Measurements from ENCODE around the gene TMEM269.
"Not testable (repeated sequence)": the region's sequence is repeated elsewhere in the genome, so short reads cannot be mapped to it uniquely, and the experiment has no call there.

TMEM269 gene

DNA sequence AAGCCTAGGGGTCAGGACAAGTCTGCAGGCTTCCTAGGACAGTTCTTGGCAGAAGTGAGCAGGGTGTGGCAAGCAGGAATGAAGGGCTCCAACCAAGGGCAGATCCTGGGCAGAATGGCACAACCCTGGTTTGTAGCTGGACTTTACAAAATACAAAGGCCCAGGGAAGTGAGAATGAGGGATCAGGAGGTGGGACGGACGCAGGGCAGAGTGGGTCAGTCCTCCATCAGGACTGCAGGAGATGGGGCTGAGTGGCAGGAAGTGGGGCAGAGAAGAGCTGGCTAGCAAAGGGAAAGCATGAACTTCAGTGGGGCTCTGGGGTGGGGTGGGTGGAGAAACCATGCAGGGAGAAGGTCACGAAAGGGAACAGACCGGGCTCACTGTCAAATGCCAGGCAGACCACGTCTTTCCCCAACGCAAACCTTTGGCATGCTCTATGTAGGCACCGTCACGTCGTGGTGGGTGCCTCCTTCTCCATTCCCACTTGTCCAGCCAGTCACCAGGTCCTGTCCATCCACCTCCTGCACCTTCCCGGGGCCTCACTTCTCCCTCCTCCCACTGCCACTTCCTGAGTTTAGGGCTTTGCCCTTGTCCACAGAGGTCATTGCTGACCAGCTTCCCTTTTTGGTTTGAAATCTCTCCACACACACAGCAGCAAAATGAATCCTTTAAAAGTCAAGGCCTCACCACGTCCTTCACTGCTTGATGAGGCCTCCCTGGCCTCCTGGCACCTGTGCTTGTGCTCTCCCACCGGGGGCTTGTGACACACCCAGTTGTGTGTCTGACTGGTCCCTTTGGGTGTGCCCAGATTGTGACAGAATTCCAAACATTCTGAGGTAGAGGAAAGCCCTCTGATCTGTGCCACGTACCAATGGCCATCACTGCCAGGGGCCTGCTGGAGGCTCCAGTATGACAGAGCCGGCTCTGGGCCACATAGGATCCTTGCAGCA, 36.1 kb upstream of the TMEM269 start:
- no peak for FAIRE-seq

- FAIRE-seq: no peak
Measured at GRCh38 chr1:42750041-42750440, 34.8 kb upstream of the TMEM269 start.

DNA sequence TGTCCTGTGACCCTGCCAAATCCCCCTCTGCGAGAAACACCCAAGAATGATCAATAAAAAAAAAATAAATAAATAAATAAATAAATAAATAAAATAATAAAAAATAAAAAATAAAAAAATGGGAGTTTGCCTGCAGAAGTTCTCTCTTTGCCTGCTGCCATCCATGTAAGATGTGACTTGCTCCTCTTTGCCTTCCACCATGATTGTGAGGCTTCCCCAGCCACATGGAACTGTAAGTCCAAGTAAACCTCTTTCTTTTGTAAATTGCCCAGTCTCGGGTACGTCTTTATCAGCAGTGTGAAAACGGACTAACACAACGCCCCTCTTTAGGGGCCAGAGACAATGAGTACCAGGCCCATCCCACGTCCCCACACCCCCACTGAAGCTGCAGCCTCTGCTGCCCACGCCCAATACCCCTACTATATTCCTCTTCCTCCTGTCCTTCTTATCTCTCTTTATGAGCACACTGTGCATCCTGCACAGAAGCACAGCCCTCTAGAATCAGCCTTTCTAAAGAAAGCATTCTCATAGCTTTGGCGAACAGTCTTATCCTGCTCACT, 33.2 kb upstream of the TMEM269 start:
- FAIRE-seq: not testable (repeated sequence)

- no peak for FAIRE-seq
Measured at GRCh38 chr1:42752284-42752683, 32.5 kb upstream of the TMEM269 start.

DNA sequence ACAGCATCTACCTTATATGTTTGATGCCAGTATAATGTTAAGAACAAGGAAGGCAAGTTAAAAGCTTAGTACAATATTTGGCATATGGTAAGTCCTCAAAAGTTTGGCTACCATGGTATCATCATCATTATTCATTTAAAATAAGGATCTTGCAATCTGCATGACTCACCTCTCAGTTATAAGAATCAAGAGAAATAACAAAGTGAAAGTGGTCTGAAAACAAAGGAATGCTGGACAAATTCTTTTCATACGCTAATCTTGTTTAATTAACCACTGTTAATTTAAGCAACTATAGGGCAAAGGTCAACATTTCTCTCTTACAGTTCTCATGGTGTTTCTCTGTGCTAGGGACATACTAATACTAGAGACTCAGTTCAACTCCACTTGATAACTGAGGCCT, 31.7 kb upstream of the TMEM269 start:
- FAIRE-seq: no peak

GRCh38 chr1:42756956-42757891, 27.6 kb upstream of the TMEM269 start:
- FAIRE-seq: no peak

DNA sequence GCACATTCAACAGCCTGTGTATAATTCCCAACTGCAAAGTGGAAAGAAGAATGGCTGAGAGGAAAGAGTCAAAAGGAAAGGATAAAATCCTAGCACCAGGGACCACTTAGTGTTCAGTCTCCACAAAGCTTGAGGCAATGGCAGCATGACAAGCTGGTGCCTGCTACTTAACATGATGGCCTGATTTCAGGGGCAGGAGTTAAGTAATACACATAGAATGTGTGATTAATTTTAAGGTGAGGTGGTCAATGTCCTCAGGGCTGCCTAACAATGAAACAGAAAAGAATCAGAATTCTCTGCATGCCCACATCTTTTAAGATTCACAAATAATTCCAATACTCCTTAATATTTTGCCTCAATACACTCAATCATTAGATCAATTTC, 26.9 kb upstream of the TMEM269 start:
- FAIRE-seq: no peak

DNA sequence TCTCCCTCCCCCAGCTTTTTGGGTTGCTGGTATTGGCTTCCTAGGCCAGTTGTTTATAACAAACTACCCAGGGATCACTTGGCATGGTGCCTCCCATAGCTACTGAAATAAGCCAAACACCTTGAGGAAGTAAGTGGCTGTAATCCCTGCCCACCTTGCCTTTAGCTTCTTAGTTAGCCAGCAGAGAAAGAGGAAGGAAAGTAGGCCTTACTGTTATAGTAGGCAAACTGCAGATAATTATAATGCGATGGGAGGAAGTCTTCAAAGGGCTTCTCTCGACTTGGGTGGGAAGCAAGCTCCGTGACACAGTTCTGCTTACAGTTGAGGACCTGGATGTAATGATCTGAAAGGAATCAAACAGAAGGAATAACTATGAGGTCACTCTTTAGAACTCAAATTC, 26.1 kb upstream of the TMEM269 start:
- FAIRE-seq: no peak

GRCh38 chr1:42759114-42759513, 25.7 kb upstream of the TMEM269 start:
- FAIRE-seq: no peak

DNA sequence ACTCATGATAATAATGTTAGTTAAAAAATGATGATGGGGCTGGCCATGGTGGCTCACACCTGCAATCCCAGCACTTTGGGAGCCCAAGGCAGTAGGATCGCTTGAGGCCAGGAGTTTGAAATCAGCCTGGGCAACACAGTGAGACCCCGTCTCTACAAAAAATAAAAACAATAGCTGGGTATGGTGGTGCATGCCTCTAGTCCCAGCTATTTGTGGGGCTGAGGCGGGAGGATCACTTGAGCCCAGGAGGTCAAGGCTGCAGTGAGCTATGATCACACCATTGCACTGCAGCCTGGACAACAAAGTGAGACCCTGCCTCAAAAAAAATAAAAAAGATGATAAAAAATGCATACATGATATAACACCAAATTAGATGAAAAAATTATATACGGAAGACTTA, 23.2 kb upstream of the TMEM269 start:
- no peak for FAIRE-seq

- no peak for FAIRE-seq
Measured at GRCh38 chr1:42762269-42762668, 22.5 kb upstream of the TMEM269 start.

GRCh38 chr1:42765269-42765668, 19.5 kb upstream of the TMEM269 start:
- no peak for FAIRE-seq

DNA sequence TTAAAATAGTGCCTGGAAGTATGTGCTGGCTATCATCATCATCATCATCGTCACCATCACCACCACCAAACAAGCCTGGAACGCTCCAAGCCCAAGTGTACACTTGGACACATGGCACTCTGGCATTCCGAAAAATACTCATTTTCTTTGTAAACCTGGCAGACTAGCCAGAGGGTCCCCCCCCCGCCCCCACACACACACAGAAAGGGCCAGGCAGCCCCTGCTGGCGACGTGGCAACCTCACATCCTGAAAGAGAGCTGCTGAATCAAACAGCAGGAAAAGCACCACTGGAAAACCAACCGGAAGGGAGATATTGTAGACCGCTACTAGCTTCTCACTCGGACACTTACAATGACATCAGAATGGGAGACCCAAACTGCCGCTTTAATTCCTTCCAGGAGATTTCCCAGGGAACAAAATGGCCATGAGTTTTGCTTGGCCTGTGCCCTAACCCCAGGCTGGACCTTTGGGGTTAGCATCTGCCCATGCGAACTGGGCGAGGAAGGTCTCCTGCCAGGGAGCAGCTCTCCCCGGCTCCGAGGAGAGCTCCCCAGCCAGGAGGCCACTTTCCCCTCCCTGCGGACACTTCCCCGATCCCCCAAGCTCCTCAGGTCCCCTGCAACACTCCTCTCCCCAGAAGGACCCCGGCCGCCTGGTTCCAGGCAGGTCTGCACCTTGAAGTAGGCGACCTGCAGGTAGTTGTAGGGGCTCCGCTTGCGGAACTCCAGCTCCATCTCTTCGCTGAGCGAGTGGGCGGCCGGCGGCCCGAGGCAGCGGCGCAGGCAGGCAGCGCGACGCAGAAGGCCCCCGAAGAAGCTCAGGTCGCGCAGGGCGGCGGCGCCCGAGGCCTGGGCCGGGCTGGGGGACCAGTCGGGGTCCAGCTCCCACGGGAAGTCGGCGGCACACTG, 18.7 kb upstream of the TMEM269 start:
- FAIRE-seq: no peak

DNA sequence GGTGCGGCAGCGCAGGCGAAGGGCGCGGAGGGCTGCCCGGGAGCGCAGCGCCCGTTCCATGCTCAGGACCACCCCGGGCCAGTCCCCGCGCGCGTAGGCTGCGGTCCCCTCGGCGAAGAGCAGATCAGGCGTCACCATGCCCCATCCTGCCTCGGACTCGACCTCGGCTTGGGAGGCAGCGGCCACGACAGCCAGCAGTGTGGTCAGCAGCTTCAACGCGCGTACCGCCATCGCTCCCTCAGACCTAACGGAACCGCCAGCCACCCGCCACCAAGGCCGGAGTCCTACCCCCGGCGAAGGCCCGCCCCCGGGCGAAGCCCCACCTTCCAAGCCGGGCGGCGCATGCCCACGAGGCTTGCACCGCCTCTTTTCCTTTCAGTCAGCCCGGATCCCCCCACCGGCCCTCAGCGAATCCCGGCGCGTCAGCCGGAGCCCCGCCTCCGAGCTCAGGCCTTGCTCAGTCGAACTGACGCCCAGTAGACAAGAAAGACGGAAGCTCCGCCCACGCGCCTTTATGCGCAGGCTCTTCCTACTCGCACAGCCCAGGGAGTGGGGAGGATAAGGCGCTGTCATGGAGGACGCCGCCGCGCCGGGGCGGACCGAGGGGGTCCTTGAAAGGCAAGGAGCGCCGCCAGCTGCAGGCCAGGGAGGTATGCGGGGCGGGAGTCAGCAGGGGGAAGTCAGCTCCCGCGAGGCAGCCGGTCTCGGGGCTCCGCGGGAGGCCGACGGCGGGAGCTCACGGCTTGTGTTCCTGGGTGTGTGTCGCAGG, 17.9 kb upstream of the TMEM269 start, which contains the start of the genes C1orf50 and P3H1:
C1orf50 (plus strand) TSS at position 509 of the 769 bp plus-strand sequence; CDS start at position 572, 63 bp downstream.
P3H1 (minus strand) TSS at position 288 of the 769 bp plus-strand sequence; CDS start at position 231, 57 bp downstream.
- peak; percentile 96 for FAIRE-seq

DNA sequence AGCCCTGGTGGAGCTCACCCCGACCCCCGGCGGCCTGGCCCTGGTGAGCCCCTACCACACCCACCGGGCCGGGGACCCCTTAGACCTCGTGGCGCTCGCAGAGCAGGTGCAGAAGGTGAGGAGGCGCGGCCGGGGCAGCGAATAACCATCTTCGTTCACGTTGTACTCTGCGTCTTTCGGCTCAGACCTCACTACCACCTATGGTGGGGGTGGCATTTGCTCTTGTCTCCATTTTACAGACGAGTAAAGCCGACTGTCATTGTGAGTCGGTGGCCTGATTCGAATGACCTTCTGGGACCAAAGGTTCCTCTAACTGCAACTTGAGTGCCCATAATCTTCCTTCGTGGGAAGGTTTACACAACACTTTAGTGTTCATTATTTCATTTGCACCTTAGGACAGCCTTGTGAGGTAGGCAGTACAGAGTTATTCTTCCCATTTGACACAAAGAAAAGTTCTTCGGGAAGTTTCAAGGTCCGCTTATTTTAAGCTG, 17.2 kb upstream of the TMEM269 start:
- FAIRE-seq: no peak

GRCh38 chr1:42768172-42768571, 16.6 kb upstream of the TMEM269 start:
- FAIRE-seq: no peak

DNA sequence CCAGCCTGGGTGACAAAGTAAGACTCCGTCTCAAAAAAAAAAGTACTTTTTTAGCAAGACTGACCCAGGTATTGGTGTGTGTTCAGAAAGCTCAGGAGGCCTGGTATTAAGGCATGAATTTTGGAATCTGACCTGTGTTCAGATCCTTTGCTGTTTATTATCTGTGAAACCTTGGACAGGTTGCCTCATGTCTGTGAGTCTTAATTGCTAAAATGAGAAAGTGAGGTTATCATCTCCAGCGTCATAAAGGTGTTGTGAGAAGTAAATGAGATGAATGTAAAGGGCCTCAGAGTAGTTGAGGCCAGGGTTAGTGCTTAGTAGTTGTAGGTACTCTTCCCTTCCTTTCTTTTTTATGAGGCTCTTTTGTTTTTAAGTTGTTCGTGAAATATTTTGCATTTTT, 15.0 kb upstream of the TMEM269 start:
- no peak for FAIRE-seq

DNA sequence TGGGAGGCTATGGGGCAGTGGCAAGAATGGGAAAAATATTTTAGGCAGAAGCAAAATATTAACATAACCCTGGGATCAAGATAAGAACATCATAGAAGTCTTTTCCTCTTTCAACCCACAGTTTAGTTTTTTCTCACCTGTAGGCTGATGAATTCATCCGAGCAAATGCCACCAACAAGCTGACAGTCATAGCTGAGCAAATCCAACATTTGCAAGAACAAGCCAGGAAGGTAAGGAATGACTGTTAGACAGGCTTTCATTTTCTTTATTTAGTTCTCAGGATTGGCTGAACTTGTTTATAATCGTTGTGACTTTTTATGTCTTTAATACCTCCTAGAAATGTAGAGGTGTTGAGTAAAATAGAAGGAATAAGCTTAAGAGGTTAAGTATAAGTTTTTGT, 11.4 kb upstream of the TMEM269 start:
- no peak for FAIRE-seq

DNA sequence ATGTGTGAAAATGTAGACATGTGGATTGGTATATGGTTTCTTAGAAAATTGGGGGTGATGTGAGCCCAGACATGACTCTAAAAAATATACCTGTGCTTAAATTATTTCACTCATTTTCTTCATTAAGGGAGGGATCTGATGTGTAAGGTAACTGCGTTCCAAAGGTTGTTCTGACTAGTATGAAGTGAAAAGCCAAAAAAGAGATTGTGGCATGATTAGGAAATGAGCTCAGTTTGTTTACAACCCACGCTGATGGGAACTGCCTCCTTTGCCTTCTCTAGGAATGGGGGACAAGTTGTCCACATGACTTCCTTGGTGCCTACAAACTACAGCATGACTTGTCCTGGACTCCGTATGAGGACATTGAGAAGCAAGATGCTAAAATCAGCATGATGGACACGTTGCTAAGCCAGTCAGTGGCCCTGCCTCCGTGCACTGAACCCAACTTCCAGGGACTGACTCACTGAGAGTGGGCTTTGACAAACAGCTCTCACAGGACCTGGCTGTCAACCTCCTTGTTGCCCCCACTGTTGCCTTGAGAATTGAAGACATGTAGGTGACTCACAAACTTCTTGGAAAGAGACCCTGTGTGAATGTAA, 9.8 kb upstream of the TMEM269 start:
- FAIRE-seq: no peak

DNA sequence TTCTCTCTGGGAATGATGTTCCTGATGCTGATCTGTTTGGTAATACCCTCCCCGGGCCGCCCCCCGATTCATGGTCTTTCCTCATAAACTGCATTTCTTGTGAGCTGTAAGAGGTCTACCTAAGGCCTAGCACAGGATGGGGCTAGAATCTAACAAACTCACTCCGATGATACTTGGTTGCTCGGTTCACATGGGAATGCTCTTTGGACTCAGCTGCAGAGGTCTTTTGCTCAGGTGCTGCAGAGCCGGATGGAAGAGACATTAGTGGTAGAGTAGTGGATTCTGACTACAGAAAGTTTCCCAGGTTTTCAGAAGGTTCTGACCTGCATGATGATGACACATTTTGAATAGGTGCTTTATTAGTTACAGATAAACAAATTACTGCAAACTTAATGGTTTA, 8.3 kb upstream of the TMEM269 start:
- FAIRE-seq: no peak

Data from endometrium (tissue), 2 donors.